DND-41 (cell line): Measurements from ENCODE around the gene LTBR.

Source experiments
- EZH2 ChIP-seq: IDR thresholded peaks from 3 replicates; pipeline ENCODE4 v1.6.1; 2012; ENCODE audit warnings: borderline replicate concordance, low read depth, mild to moderate bottlenecking, moderate library complexity, low read length, inconsistent platforms; ENCODE audit not compliant: severe bottlenecking
- TF ChIP-seq, protein P1 (sequence below): IDR thresholded peaks from 2 replicates; pipeline ENCODE4 v1.5.1; 2012; ENCODE audit warnings: borderline replicate concordance, low read length, moderate library complexity, mild to moderate bottlenecking; ENCODE audit not compliant: poor library complexity, severe bottlenecking; ENCODE audit errors: extremely low read depth

DNA sequence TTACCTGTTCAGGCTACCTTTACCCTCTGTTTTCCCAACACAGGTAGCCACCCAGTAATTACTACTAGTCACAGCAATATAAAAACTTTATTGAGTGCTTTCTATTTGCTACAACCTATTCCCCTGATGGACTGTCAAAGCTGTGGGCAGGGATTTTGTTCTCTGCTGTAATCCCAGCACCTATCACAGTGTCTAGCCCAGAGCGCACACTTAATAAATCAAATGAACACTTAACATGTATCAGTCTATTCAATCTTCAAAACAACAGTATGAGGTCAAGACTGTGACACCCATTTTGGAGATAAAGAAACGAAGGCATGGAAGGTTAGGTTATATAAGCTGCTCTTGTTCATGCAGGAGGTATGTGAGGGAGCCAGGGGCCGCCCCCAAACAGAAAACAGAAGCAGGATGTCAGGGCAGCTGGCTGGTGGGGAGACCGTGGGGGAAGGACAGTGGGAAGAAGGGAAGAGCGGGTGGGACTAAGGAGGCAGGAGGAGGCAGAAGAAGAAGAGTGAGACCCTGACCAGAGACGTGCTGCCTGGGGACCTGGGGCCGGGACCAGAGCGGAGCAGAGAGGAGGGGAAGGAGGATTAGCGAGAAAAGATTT, 43.8 kb upstream of the LTBR start:
- TF ChIP-seq, protein P1, sequence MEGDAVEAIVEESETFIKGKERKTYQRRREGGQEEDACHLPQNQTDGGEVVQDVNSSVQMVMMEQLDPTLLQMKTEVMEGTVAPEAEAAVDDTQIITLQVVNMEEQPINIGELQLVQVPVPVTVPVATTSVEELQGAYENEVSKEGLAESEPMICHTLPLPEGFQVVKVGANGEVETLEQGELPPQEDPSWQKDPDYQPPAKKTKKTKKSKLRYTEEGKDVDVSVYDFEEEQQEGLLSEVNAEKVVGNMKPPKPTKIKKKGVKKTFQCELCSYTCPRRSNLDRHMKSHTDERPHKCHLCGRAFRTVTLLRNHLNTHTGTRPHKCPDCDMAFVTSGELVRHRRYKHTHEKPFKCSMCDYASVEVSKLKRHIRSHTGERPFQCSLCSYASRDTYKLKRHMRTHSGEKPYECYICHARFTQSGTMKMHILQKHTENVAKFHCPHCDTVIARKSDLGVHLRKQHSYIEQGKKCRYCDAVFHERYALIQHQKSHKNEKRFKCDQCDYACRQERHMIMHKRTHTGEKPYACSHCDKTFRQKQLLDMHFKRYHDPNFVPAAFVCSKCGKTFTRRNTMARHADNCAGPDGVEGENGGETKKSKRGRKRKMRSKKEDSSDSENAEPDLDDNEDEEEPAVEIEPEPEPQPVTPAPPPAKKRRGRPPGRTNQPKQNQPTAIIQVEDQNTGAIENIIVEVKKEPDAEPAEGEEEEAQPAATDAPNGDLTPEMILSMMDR: no peak
- no peak for TF ChIP-seq EZH2
